Fibroblast of peridontal ligament (primary cell): ENCODE measurements around the gene COL4A6.

Experiments used
- DNase-seq: peaks from one replicate; pipeline ENCODE4 v3.0.0-alpha.2; 2010; ENCODE audit errors: extremely low read depth

The COL4A6 gene

DNA sequence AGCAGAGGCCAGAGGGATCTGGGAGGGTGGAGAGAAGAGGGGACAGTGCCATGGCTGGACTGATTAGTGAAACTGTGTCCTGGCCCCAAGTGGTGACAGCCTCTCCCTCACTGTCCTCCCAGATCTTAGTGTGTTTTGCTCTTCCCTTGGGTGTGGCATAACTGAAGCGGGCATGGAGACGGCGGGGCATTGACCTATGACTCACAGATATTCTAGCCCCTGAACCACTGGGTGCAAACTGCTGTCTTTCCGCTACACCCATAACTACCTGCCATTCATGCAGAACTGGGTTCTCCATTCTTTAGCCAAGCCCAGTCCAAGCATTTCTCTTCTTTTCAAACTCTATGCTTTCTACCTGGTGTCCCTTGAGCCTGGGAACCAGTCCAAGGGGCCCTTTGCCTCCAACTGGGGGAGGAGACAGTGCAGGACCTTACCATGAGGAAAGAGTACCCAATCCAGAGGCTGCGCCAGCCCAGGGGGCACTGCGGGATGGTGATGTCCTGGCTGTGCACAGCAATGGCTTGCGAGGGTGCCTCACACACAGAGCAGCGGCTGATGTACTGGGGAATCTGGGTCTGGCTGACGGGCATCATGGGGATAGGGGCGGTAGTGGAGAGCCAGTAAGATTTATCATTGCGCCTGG, 279.1 kb downstream of the COL4A6 start:
- no peak for DNase-seq

DNA sequence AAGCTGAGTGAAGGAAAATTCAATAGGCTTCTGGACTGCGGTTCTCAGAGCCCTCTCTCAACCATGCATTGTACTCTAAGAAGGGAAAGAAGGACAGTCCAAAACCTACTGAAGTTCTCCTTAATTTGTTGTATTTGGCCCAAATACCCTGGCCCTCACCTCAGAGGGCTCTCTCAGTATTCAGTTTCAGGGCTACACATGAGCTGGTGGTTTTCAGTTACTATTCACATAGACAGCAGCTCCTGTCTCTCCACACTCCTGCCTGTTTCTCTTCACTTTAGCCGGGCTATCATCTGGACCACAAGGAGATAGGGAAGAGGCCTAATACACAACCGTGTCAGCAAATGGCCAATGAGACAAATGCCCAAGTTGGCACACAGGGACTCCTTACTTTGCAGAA, 280.6 kb downstream of the COL4A6 start:
- no peak for DNase-seq

- no peak for DNase-seq
Observed at GRCh38 chrX:108156934-108157466, 281.2 kb downstream of the COL4A6 start.

GRCh38 chrX:108156082-108156481, 282.1 kb downstream of the COL4A6 start:
- DNase-seq = no peak

DNA sequence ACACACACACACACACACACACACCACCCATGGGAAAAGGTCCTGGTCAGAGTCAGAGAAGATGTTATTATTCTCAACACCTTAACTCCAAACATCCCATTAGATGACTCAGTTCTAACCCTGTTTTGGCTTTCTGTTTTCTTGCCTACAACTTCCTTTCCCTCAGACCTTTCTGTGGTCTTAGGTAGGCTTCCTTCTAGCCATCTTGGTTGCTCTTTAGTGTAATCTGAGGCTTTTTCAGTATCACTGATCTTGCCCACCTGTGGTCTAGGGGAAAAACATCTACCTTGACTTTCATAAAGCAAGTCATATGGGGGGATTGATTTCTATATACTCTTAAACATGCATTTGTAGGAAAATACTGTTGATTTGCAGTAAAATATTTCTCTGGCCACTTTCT, 289.7 kb downstream of the COL4A6 start:
- DNase-seq = no peak

DNA sequence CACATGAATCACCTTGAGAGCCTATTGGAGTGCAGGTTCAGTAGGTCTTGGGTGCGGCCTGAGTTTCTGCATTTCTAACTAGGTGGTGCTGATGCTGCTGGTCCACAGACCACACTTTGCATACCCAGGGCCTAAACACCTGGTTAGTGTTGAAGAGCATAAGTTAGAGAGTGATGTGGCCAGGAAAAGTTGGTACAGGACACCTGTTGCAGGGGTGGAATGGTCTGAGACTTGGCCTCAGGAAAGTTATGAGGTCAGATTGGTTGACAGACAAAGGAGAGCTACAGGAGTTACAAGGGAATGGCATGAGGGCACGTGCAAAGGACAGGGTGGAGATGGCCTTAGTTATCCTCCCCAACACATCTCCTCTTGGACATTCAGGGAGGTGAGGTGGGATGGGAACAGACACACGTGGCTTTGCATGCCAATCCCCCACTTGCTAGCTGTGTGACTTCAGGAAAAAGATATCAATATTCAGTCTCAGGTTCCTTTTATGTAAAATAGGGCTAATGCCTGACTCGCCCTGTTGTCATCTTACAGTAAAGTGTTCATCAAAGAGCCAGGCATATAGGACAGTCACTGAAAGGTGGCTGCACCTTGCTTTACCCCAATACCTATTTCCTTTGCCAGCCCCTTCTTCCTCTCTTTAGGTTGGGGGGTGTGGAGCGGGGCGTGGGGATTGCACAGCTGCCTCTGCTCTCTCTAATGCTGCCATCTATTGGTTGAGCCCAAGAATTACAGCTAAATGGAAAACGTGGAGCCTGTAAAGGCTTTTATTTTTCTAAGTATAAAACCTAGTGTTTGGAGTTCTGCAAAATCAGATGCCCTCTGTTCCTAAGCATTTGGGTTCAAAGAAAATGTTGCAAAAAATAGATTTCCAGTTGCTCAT, 299.2 kb downstream of the COL4A6 start:
- DNase-seq = peak; percentile 8

- DNase-seq = no peak
Observed at GRCh38 chrX:108134724-108135123, 303.5 kb downstream of the COL4A6 start.

GRCh38 chrX:108132876-108133275, 305.3 kb downstream of the COL4A6 start:
- no peak for DNase-seq

DNA sequence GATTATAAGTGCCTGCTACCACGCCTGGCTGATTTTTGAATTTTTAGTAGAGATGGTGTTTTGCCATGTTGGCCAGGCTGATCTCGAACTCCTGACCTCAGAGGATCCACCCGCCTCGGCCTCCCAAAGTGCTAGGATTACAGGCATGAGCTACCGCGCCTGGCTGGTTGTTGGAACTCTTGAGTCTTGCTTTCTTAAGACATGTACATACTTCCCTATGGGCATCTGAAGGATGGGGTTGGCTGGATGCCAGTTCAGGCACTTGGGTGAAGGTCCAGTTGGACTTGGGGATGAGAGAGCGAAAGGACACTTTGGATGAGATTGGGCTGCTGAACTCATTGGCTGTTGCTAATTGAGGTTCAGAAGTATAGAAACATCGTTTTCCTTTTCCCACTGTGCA, 306.2 kb downstream of the COL4A6 start:
- no peak for DNase-seq

DNA sequence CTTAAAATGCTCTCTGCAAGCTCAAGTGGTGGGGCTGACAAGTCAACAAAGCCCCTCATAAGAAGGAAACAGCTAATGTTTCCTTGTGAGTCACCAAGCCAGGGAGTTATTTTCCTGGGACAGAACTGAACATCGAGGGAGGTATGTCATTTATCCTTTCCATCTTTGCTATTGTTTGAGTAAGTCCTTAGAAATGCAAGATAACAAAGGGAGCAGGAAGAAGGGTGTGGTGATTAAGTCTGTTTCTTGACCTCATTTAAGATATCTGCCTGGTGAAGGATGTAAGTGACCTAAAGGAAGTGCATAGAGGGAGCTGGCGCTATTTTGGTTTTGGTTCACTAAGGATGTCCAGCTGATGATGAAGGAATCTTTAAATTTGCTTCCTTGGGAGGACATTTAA, 306.8 kb downstream of the COL4A6 start:
- no peak for DNase-seq

DNA sequence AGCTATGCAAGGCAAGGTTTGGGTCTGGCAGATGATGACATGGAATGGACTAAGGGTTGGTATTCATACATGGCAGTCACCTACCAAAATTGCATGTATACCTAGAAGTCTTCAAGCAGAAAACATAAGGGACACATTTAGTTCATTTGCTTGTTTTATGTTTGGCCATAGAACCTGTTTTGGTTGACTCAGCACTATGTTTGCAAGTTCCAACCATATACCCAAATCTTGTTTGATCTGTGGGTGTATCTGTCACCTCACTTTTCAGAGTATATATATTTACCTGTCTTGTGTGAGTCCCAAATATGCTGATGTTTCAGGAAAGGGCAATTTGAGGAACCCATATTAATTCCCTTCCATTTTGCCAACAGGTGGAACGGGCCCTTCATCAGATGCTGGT, 307.3 kb downstream of the COL4A6 start:
- no peak for DNase-seq

- no peak for DNase-seq
Observed at GRCh38 chrX:108127152-108127551, 311.1 kb downstream of the COL4A6 start.

DNA sequence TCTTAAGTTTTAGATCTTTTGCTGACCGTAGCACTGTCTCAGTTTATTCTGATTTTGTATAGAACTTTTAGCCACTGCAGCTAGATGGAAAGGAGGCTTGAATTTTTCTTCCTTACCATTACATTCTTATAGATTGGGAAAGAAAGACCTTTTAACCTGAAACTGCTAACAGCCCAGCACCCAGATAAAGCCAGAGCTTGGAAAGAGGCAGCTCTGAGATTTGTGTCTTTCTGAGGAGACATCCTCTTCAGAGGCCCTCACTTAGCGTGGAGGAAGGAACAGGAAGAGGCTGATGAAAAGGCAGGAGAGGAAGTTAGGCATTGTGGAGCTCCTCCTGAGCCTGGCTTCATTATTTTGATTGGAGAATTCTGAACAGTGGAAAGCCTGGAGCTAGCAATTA, 311.6 kb downstream of the COL4A6 start:
- no peak for DNase-seq

GRCh38 chrX:108123591-108124366, 314.4 kb downstream of the COL4A6 start:
- DNase-seq = no peak

DNA sequence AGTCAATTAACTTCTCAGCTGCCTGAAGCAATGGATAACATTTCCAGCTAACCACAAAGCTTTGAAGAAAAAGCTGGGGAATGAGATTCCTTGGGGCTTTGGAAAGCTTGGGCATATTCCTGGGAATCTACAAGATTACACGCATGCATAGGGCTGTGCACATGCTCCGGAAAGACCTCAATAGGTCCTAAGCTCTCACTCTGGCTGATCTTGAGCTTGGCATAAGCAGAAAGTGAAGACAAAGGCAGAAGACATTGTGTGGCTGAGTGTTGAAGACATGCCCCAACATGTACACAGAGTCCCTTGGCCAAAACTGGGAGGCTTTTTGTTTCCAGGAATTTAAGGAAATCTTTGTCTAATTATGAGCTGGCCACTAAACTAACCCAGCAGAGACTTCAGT, 315.5 kb downstream of the COL4A6 start:
- peak; percentile 77 for DNase-seq

DNA sequence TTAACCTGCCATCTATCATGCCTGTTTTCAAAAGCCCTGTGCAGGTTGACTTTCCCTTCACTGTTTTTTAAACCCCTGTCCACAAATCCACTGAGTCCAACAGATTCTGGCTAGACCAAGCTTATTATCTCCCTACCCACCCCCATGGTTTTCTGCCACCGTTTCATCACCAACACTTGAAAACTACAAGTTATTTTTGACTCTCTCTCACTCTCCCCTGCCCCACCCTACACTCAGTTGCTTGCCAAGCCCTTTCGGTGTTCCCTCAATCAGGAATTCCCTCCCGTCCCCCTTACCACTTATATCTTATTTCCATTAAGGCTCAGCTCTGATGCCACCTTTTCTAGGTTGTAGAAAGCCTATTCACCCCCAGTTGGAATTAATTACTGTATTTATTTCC, 316.9 kb downstream of the COL4A6 start:
- no peak for DNase-seq

DNA sequence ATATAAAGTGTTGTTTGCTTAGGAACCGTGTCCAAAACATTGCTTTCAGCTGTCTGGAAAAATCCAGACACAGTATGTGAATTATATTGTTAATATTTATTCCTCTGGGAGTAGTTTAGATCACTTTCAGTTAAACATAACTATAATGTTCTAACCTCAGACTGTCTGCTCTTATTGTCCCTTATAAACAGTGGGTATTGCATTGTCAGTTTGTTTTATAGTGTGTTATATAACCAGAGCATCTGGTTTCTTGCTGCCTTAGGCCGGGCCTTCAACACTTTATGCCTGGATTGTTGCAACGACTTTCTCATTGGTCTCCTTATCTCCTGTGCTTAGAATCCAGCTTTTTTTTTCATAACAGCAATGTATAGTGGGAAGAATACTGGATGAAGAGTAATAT, 320.2 kb downstream of the COL4A6 start:
- DNase-seq = no peak

DNA sequence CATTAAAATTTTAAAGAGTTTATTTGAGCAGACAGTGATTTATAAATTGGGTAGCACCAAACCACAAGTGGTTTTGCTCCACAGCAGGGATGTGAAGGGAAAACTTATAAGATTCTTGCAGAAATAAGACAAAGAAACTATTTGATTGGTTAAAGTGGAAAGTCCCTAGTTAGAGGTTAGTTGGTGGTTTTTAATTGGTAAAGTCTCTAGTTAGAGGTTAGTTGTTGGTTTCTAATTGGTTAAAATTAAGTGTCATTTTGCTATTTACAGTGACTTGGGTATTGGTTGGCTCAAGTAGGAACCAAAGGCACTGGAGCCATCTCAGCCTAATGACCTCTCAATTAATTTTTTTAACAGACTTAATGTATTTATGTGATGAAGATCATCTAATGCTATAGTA, 323.7 kb downstream of the COL4A6 start:
- no peak for DNase-seq
